Measurements from ENCODE around the gene EPHA1. TPM values are rescaled to one million over a fixed set of nuclear protein-coding genes. Genes with fewer than 3 reads are reported as not detected.

The EPHA1 gene
- total RNA-seq, 1 experiment from 2014 or later: 0.39 TPM

DNA sequence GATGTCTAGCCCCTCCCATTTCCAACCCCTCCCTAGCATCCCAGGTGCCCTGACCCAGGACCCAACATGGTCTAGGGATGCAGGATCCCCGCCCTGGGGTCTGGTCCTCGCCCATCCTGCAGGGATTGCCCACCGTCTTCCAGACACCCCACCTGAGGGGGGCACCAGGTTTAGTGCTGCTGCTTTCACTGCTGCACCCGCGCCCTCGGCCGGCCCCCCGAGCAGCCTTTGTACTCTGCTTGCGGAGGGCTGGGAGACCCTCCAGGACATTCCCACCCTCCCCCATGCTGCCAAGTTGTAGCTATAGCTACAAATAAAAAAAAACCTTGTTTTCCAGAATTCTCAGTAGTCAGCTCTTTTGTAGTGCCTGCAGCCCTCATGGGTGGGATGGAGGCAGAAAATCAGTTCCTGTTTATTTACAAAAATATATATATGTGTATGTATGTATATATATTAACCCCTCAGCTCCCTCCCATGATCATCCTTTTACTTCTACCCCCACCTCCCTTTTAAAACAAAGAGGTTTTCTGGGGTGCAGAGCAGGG lies 17.8 kb downstream of the EPHA1 start:
- intact Hi-C loops (cut with micrococcal nuclease; ENCODE audit: unreplicated experiment): no loop called here
- Histone ChIP-seq H3K36me3 (ENCODE audit: control insufficient read depth, insufficient read depth, low read length) (no peaks in the 10 kb centered on the region; the same call in 1 of the 2 replicates), H3K4me3 (ENCODE audit: low read depth in 2 of 2, low read length in 2 of 2) (no peak overlapping the region), H3K27ac (ENCODE audit: low read length) (no peak overlapping the region), H3K4me1 (ENCODE audit: control insufficient read depth, insufficient read depth, low read length) (no peaks in the 10 kb centered on the region), H3K9me3 (ENCODE audit: control insufficient read depth, insufficient read depth, low read depth, low read length) (no peaks in the 10 kb centered on the region), H3K27me3 (ENCODE audit: control insufficient read depth, insufficient read depth, low read length) (no peaks in the 10 kb centered on the region)
- TF ChIP-seq, protein P1, sequence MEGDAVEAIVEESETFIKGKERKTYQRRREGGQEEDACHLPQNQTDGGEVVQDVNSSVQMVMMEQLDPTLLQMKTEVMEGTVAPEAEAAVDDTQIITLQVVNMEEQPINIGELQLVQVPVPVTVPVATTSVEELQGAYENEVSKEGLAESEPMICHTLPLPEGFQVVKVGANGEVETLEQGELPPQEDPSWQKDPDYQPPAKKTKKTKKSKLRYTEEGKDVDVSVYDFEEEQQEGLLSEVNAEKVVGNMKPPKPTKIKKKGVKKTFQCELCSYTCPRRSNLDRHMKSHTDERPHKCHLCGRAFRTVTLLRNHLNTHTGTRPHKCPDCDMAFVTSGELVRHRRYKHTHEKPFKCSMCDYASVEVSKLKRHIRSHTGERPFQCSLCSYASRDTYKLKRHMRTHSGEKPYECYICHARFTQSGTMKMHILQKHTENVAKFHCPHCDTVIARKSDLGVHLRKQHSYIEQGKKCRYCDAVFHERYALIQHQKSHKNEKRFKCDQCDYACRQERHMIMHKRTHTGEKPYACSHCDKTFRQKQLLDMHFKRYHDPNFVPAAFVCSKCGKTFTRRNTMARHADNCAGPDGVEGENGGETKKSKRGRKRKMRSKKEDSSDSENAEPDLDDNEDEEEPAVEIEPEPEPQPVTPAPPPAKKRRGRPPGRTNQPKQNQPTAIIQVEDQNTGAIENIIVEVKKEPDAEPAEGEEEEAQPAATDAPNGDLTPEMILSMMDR (IDR thresholded peaks at IDR 0.05): no peak
- TF ChIP-seq POLR2AphosphoS5 (IDR thresholded peaks at IDR 0.05; ENCODE audit: low read depth, low read length) (no peak), TCF7L2 (IDR thresholded peaks at IDR 0.05; ENCODE audit: low read depth, low read length) (no peak), SIN3A (IDR thresholded peaks at IDR 0.05; ENCODE audit: borderline replicate concordance, insufficient read depth, low read depth, low read length) (no peak)
- TF ChIP-seq, protein P2, sequence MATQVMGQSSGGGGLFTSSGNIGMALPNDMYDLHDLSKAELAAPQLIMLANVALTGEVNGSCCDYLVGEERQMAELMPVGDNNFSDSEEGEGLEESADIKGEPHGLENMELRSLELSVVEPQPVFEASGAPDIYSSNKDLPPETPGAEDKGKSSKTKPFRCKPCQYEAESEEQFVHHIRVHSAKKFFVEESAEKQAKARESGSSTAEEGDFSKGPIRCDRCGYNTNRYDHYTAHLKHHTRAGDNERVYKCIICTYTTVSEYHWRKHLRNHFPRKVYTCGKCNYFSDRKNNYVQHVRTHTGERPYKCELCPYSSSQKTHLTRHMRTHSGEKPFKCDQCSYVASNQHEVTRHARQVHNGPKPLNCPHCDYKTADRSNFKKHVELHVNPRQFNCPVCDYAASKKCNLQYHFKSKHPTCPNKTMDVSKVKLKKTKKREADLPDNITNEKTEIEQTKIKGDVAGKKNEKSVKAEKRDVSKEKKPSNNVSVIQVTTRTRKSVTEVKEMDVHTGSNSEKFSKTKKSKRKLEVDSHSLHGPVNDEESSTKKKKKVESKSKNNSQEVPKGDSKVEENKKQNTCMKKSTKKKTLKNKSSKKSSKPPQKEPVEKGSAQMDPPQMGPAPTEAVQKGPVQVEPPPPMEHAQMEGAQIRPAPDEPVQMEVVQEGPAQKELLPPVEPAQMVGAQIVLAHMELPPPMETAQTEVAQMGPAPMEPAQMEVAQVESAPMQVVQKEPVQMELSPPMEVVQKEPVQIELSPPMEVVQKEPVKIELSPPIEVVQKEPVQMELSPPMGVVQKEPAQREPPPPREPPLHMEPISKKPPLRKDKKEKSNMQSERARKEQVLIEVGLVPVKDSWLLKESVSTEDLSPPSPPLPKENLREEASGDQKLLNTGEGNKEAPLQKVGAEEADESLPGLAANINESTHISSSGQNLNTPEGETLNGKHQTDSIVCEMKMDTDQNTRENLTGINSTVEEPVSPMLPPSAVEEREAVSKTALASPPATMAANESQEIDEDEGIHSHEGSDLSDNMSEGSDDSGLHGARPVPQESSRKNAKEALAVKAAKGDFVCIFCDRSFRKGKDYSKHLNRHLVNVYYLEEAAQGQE (IDR thresholded peaks at IDR 0.05; ENCODE audit: insufficient read depth in 1 of 2, low read depth in 2 of 2, low read length in 1 of 2): no peak
- DNase-seq (ENCODE audit: low read depth, low spot score) (no peak), ATAC-seq (no peak)
- BruUV-seq (replicated peaks): no TSS peak
- ChIA-PET POLR2A (no interaction called here), CTCF (no interaction called here)
- in situ Hi-C loops (cut with HindIII; ENCODE audit: low pct_unique_long_range_greater_than_20kb, low sequenced_read_pairs): no loop called here

DNA sequence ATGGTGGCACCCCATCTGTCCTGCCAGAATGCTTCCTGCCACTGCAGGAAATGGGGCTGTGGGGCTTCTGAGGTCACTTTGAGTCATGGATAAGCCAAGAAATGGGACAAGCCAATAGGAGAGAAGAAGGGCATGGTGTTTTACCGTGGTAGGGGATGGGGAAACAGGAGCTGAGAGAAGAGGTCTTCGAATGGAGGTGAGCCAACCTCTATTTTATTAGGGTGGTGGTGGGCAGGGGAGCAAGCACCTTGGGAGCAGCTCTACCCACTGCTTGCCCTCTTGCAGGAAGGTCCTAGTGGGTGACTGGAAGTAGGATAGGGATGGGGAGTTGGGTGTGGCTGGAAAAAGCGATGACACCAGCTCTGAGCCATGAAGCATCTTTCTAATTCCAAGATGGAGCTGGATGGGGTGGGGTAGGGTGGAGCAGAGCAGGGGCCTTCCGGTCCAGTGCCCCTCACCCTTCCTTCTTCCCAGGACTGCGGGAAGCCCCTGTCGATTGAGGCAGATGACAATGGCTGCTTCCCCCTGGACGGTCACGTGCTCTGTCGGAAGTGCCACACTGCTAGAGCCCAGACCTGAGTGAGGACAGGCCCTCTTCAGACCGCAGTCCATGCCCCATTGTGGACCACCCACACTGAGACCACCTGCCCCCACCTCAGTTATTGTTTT lies 18.4 kb downstream of the EPHA1 start:
- Histone ChIP-seq H3K36me3 (ENCODE audit: control insufficient read depth, insufficient read depth, low read length) (no peaks in the 10 kb centered on the region; the same call in 1 of the 2 replicates), H3K4me1 (ENCODE audit: control insufficient read depth, insufficient read depth, low read length) (no peaks in the 10 kb centered on the region), H3K9me3 (ENCODE audit: control insufficient read depth, insufficient read depth, low read depth, low read length) (no peaks in the 10 kb centered on the region), H3K4me3 (ENCODE audit: low read depth in 2 of 2, low read length in 2 of 2) (no peak overlapping the region), H3K27me3 (ENCODE audit: control insufficient read depth, insufficient read depth, low read length) (no peaks in the 10 kb centered on the region), H3K27ac (ENCODE audit: low read length) (no peak overlapping the region)
- POLR2A ChIA-PET: no interaction called here
- in situ Hi-C loops (cut with HindIII; ENCODE audit: low pct_unique_long_range_greater_than_20kb, low sequenced_read_pairs) (no loop called here), intact Hi-C loops (cut with micrococcal nuclease; ENCODE audit: unreplicated experiment) (no loop called here)
- TF ChIP-seq SIN3A (IDR thresholded peaks at IDR 0.05; ENCODE audit: borderline replicate concordance, insufficient read depth, low read depth, low read length): no peak
- no peak for TF ChIP-seq POLR2AphosphoS5 (IDR thresholded peaks at IDR 0.05; ENCODE audit: low read depth, low read length)
- TF ChIP-seq, protein P1 (IDR thresholded peaks at IDR 0.05): no peak
- no peak for TF ChIP-seq TCF7L2 (IDR thresholded peaks at IDR 0.05; ENCODE audit: low read depth, low read length)
- TF ChIP-seq, protein P2 (IDR thresholded peaks at IDR 0.05; ENCODE audit: insufficient read depth in 1 of 2, low read depth in 2 of 2, low read length in 1 of 2): no peak
- BruUV-seq (replicated peaks): no TSS peak
- CTCF ChIA-PET: no interaction called here
- ATAC-seq: no peak
- no peak for DNase-seq (ENCODE audit: low read depth, low spot score)

Measured in Panc1 (cell line).